NCI-H187 treated with DMSO at 0.1 percent for 48 hours (cell line): ENCODE measurements around the gene KCNMB2.
"Not testable (repeated sequence)": the region's sequence is repeated elsewhere in the genome, so short reads cannot be mapped to it uniquely, and the experiment has no call there.

Experiments used
- DNase-seq: peaks from one replicate; lab custom pipeline; 2025; lab: John Stamatoyannopoulos, UW

The KCNMB2 gene

DNA sequence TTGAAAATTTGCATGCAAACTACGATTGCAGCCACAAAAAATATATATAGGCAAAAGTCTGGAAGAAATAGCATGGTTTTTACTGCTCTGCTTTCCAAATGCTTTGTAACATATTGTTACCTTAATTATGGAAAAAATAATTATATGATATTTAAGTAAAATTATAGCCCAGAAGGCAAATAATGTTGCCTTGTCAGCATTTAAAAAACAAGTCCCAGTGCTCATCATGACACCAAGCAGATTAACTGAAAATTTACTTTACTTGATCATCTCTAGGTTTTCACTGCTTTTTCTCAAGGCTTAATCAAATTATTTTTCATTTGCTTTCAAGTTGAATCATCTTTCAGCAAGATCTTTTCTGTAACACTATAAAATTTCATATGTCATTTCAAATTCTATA, 272.5 kb downstream of the KCNMB2 start:
- DNase-seq: no peak

DNA sequence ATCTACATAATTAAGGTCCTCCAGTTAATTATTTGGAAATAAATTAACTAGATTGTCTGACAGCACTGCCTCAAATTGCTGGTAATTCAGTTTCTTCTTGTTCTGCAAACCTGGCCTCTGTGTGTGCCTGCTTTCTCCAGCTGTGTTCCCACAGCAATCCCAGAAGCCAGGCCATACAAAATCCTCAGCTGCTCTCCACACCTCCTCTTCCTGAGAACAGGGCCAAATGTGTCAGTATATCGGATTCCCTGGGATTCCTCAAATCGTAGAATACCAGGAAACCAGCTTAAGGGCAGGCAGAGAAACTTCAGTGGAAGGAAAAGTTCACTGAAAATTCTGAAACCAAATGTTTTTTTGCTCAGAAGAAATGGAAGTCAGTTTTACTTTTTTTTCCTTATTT, 273.9 kb downstream of the KCNMB2 start:
- DNase-seq: no peak

DNA sequence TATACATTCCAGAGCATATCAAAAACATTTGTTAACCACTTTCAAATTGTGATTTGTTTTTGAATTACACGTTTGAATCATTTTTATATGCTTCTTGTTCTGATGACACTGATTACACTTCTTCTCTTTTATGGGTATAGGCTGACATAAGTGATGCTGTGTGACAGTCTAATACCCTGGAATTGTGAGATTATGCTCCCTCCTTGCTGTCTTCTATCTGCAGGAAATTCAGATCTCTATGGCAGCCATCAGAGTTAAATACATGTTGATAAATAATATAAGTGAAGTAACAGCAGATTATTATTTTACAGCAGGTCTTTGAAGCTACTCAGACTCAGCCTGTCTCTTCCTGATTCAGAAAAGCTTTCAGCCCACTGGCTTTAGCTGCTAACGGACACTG, 286.5 kb downstream of the KCNMB2 start:
- DNase-seq: no peak

DNA sequence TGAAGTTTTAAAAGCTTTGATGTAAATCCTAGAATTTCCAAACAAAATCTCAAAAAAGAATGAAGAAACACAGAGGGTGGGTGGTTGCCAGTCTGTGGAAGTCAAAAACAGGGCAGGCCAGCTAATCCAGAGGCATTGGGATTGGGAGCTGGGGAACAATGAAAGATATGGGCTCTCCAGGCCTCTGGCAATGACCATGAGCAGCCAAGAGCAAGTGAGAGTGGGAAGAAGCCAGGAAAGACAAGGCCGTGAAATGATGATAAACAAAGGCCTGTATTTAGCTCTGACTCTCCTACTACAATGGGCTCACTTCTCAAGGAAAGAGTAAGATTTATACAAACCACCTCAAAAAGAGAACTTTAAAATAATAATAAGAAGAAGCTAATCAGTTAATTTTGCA, 286.9 kb downstream of the KCNMB2 start:
- DNase-seq: no peak

DNA sequence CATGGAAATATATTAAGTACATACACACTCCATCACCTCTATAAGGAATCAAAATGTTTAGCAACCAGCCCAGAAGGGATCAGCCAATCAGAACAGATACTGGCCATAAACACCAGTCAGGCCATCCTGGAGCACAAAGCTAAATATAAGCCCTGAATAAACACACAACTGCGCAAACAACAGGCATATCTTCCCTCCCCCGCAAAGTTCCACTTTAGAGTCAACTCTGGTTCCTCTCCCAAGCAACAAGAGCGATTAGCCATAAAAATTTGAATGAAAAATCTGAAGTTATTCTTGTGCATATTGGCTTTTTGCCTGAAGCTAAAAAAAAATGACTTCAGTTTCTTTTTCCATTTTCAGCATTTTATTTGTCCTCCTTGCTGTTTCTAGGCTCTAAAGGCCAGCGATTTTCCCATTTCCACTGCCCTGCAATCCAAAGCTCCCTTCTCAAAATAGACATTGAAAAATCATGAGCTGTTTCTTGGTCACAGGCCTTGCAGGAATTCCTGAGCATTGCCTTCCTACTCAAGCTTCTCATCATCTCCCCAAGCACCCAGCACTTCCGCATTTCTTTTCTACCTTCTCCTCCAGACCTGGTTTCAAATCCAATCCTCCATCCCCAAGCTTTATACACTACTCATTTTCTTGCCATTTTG, 287.5 kb downstream of the KCNMB2 start:
- no peak for DNase-seq

DNA sequence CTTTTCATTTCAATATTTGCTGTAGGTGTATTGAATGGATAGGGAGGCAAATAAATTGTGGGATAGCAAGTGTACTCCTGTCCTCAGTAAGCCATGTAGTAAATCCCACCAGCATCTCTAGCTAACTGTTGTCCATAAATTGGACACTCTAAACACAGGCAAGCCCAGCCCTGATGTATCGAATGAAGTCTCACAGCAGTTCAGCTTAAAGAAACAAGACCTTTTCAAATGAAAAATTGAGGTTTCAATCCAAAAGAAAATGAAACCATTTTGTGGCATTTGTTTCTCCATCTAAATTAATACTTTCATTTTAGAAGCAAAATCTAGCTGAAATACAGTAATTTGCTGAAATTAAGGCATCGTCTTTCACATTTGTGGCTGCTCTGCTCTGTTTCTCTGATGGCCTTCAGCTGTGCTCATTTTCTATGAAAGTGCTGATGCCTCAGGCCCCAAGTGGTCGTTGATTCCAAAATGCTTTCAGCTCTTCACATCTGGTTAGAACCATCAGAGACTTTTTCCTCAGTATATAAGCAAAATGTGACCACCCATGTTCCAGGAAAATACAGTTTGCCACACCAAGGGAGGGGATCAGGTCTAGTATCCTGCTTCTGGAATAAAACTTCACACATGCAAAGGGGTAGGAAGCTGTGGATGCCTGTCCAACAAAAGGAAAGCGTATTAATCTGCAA, 290.3 kb downstream of the KCNMB2 start:
- no peak for DNase-seq

DNA sequence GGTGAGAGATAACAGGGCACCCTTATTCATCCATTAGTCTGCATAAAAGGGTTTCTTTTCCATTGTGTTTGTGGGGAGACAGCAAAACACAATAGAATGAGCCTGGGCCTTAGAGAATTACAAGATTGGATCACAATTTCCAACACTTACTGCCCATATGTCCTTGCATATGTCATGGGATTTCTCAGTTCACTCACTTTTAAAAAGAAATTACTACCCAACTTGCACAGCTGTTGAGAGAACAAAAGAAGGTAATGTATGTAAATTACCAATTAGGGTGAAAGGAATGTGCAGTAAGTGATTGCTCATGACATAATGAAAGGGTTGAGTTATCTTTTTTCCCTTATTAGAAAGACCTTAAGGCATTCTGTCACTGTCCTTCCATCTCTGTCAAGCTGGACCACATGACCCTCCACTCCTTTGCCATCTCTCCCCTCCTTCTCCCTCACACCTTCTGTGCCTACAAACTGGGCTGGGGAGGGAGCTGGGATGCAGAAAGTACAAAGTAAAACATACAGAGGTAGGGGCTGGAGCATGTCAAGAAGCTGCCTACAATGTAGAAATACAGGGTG, 291.1 kb downstream of the KCNMB2 start:
- no peak for DNase-seq

DNA sequence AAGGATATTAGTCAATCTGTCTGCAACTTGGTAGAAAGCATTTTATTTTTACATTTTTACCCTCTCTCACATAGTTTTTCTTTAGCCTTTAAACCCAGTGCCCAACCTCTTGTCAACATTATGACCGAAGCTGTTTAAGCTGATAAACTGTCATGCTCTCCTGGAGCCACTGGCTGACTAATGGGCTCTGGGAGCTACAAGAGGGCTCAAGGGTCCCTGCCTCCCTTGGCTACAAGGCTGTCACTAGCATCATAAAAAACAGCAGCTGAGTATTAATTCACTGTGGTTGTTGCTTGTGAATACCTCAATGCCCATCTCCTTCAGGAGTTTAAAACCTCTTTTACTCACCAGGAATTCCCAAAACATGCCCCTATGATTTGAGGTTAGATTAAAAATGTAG, 297.5 kb downstream of the KCNMB2 start:
- peak; percentile 31 for DNase-seq

DNA sequence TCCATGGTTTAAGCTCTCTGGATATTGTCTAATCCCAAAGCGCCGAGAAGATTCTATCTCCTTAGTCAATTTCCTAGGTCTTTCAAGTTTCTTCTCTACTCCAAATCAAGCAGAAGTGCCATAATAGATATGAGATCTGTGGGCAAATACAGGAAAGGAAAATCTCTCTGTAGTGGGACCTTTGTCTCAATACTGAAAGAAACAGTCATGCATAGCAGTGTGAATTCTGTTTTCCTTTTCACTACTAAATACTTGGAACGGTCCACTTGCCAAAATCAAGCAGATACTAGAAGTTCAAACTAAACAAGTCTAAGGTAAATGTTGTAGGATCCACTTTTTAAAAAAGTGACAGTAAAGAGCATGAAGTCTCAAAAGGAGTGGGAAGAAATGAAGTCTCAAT, 298.8 kb downstream of the KCNMB2 start:
- DNase-seq: no peak

DNA sequence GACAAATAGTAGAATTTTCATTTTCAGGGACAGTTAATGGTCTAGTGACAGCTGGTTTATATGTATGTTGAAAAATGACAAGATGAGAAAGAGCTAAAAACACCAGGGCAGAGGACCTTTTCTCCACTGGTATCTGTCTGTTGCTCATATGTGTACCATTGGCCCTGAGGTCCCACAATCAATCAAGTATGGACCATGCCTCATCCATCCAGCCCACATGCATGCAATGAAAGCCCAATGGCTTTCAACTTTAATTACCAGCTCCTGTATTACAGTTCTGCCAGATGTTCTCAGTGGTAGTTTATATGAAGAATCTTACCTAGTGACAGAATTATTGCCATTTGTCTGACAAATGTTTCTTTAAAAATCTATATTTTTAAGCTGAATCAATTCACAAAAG, 301.3 kb downstream of the KCNMB2 start:
- no peak for DNase-seq

DNA sequence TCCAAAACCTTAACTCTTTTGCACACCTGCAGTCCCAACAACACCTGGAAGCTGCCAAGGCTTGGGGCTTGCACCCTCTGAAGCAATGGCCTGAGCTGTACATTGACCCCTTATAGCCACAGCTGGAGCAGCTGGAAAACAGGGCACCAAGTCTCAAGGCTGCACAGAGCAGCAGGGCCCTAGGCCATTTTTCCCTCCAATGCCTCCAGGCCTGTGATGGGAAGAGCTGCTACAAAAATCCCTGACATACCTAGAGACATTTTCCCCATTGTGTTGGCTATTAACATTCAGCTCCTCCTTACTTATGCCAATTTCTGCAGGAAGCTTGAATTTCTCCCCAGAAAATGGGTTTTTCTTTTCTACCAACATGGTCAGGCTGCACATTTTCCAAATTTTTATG, 304.4 kb downstream of the KCNMB2 start:
- DNase-seq: no peak

DNA sequence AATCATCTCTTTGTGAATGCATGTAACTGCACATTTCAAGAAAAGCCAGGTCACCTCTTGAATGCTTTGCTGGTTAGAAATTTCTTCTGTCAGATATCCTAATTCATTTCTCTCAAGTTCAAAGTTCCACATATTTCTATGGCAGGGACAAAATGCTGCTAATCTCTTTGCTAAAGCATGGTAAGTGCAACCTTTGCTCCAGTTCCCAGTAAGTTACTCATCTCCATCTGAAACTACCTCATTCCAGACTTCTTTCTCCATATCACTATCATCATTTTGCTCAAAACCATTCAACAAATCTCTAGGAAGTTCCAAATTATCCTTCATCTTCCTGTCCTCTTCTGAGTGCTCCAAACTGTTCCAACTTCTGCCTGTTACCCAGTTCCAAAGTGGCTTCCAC, 304.8 kb downstream of the KCNMB2 start:
- no peak for DNase-seq

DNA sequence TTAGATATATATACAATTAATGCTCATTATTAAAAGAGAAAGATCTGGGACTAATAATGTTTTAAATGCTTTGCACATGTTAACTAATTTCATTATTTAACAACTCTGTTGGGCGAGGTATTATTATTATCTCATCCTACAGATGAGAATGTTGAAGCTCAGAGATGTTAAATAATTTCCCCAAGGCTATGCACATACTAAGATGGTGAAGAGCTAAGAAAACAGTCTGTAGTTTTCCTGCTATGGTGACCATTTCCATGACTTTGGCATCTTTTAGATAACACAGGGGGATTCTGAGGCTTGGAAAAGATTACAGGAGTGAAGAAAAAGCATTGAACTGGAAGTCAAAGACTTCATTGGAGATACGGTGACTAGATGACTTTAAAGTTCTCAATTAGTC, 308.7 kb downstream of the KCNMB2 start:
- no peak for DNase-seq

DNA sequence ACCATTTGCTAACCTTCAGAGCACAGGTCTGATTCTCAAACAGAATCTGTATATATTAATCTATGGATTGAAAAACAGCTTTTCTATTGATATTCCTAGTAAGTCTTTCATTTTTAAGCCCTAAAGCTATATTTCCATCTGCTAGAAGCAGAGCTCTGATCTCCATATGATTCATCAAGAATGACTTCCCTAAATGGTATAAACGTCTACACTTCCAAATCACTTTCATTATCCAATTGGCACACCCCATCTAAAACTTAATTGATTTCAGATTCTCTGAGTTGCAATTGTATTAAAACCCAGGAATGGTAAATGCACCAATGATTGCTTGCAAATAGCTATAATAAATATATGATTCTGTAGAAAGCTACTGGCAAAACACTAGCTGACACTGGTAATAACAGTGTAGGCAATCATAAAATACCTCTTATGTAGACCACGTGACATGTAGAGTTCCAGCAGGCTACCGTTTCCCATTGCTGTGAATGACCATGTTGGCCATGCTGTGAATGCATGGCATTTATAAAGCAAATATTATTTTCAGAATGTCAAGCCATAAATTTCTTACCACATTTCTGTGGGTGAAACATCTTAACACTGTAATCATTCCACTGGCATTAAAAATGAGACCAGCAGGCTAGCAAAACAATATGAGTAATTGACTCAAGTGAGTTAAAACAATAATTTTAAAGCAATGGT, 309.3 kb downstream of the KCNMB2 start:
- no peak for DNase-seq

DNA sequence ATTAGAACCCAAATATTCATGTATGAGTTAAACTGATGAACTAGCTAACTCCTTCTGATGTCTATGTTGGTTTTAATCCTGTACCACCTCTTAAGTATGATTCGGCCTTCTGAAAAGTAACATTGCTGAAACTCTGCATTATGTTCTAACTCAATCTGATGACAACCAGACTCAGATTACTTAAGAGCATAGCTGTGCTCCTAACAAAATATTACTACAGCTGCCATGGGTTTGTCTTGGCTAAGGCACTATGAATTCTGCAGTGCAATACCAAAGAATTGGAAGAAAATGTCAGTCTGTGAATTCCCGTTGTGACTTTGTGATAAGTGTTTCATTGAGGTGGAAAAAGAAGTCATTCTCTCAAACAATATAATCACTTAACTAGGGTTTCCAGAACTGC, 311.0 kb downstream of the KCNMB2 start:
- DNase-seq: no peak

DNA sequence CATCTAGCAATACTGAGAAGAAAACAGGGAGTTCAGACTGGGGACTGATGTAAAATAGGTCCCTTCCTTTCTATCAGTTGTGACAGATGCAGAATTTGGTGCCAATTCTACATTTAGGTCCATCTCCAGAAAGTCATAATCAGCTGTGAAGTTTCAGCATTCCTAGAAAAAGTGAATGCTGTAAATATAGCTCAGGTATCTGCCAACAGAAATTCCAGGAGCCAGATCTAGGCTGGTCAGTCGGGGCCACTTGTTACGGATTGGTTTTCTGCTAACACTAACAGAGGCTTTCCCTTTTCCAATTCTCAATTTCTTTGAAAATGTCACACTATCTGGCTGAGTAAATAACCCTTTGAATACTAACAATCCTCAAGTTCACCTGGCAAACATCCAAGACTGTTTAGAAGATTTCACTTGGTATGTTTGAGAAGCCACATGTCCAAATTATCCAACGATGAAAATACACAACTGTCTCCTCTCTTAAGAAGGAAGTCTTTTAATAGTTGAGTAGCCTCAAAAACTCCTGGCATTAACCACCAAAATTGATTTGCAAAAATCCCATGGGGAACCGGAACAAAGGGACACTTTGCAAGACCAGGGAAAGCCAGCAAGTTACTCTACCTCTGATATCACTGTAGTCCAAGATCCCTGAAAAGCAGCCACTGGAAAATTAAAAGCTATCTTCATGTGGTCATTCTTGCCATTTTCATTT, 313.1 kb downstream of the KCNMB2 start:
- peak; percentile 10 for DNase-seq

DNA sequence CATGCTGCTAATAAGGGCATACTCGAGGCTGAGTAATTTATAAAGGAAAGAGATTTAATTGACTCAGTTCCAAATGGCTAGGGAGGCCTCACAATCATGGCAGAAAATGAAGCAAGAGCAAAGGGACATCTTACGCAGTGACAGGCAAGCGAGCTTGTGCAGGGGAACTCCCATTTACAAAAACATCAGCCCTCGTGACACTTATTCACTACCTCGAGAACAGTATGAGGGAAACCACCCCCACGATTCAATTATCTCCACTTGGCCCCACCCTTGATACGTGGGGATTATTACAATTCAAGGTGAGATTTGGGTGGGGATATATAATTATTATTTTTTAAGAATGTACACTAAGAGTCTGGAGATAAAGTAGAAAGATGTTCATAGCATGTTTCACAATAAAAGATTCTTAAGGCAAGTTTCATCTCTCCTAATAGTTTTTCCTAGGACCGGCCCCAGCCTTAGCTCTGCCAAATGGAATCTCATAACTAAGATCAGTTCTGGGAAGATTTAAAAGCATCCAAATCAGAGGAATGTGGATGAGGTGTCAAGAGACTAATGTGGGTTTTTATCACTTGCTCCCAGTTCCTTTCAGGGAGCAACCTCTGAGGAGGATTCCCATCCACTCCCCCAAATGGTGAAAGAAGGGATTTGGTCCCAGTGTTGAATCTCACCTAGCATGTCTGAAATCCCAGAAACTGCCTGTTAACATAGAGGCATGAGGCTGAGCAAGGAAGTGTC, 314.4 kb downstream of the KCNMB2 start:
- no peak for DNase-seq

DNA sequence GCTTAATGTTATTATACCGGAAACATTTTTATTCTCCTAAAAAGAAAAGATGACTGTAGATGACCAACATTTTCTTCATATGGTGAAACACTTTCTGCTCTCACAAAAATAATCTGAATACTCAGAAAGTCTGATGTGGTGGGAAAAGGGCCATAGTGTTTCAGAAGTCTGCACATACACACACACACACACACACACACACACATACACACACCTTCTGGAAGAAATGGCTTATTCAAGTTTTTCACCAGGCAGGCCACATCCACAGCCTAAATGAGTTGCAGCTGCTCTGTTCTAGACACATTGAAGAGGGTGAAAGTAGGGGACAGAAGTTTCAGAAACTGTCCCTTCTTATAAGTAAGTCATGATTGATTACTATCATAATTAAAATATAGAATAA, 315.3 kb downstream of the KCNMB2 start:
- no peak for DNase-seq

DNA sequence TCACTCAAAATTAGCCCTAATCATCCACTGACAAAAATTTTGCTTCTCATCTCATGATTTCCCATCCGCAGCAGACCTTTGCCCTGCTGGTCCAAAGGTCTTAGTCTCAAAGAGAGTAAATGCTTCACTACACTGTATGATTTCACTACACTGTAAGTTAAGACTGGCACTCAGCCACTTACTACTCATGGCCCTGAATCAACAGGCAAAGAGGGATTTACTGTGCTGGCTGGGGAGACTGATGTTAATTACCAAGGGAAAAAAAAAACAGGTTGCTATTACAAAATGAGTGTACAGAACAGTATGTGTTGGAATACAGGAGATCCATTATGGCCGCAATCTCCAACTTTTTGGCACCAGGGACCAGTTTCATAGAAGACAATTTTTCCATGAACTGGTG, 320.6 kb downstream of the KCNMB2 start:
- no peak for DNase-seq

DNA sequence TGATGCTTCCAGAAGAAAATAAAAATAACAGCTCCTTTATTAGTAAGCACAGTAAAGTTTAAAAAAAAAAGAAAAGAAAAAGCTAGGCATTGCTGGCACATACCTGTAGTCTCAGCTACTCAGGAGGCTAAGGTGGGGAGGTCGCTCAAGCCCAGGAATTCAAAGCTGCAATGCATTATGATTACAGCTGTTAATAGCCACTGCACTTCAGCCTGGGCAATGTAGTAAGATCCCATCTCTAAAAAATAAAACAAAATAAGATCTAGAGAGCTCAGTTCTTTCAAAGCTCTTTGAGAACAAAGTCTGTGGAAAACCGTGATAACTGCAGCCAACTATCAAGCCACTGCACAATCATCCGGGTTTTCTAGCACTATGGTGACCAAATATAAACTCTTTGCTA, 323.1 kb downstream of the KCNMB2 start:
- no peak for DNase-seq

DNA sequence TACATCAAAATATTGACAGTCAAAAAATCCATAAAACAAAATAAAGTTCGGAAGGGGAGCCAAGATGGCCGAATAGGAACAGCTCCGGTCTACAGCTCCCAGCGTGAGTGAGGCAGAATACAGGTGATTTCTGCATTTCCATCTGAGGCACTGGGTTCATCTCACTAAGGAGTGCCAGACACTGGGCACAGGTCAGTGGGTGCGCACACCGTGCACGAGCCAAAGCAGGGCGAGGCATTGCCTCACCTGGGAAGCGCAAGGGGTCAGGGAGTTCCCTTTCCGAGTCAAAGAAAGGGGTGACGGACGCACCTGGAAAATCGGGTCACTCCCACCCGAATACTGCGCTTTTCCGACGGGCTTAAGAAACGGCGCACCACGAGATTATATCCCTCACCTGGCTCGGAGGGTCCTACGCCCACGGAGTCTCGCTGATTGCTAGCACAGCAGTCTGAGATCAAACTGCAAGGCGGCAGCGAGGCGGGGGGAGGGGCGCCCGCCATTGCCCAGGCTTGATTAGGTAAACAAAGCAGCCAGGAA, 323.7 kb downstream of the KCNMB2 start:
- DNase-seq: not testable (repeated sequence)

DNA sequence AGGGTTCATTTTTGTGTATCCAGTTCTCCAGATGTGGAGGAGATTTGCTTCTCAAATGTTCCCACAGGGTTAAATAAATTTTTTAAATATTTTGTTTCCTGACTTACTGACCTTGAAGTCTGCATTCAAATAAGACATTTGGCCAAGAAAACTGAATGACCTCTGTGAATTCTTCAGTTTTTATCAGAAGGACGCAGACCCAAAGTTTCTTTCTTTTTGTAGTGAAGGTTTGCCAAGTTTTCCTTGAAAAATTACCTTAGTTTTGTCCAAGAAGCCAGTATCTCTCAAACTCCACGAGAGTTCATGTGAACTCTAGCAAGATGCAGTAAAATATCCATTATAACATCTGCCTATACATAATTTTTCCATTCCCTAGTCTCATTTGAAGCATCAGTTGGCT, 332.4 kb downstream of the KCNMB2 start:
- no peak for DNase-seq
